H1 (cell line): ENCODE results near the gene CATSPERD. TPM values are rescaled to one million over a fixed set of nuclear protein-coding genes. Genes with fewer than 3 reads are reported as not detected.

Source experiments
- CTCF ChIA-PET: fragments of 300-600 bp; sonication (Branson Sonifier 250); formaldehyde crosslinking; loops from one replicate; lab custom pipeline; 2021; ENCODE audit not compliant: partially characterized antibody; lab: Charles Lee
- POLR2A ChIA-PET: fragments of 300-600 bp; sonication (Branson Sonifier 250); formaldehyde crosslinking; loops from one replicate; lab custom pipeline; 2021; ENCODE audit warnings: inconsistent platforms; ENCODE audit not compliant: partially characterized antibody; lab: Charles Lee
- DNase-seq, 2 experiments: peaks; one replicate each; pipeline versions ENCODE4 v3.0.0 to v3.0.0-alpha.2; 2010 to 2022; ENCODE audit warnings: low spot score in 2 of 2, low read depth in 1 of 2, mixed read lengths in 1 of 2
- FAIRE-seq: peaks from 2 replicates; lab custom pipeline; 2011; peaks lifted over from hg19 to GRCh38; lab: Jason Lieb, UNC
- H2AFZ ChIP-seq: 2 replicates; pipeline ENCODE4 v1.8.1; 2012; ENCODE audit warnings: low read length, inconsistent platforms
- H2AK5ac ChIP-seq: 2 replicates; pipeline ENCODE4 v1.6.1; 2013; ENCODE audit warnings: low read depth, low read length
- H2BK120ac ChIP-seq: replicated peaks from 2 replicates; pipeline ENCODE3; 2013; ENCODE audit warnings: low read depth, low read length, inconsistent platforms
- H2BK12ac ChIP-seq: 2 replicates; pipeline ENCODE4 v1.6.1; 2013; ENCODE audit warnings: low read depth, low read length
- H2BK15ac ChIP-seq: 2 replicates; pipeline ENCODE4 v1.6.1; 2013; ENCODE audit warnings: low read length
- H2BK20ac ChIP-seq: 2 replicates; pipeline ENCODE4 v1.6.1; 2013; ENCODE audit warnings: low read length
- H2BK5ac ChIP-seq: 2 replicates; pipeline ENCODE4 v1.6.1; 2013; ENCODE audit warnings: low read depth, low read length
- H3K14ac ChIP-seq: 2 replicates; pipeline ENCODE4 v1.6.1; 2013; ENCODE audit warnings: inconsistent platforms; ENCODE audit not compliant: insufficient read length
- H3K18ac ChIP-seq: 2 replicates; pipeline ENCODE4 v1.6.1; 2013; ENCODE audit warnings: low read length; ENCODE audit errors: extremely low read depth
- H3K23ac ChIP-seq: 2 replicates; pipeline ENCODE4 v1.6.1; 2013; ENCODE audit warnings: inconsistent platforms; ENCODE audit not compliant: insufficient read length
- H3K23me2 ChIP-seq: 2 replicates; pipeline ENCODE4 v1.6.1; 2013; ENCODE audit warnings: low read depth, low read length
- H3K27ac ChIP-seq: 2 replicates; pipeline ENCODE4 v1.6.1; 2011; ENCODE audit warnings: low read depth, low read length, inconsistent platforms
- H3K27me3 ChIP-seq, 4 experiments: replicated peaks in 1 of 4; 1 replicate in 1 of 4; 2 replicates in 3 of 4; pipeline versions ENCODE4 v1.6.1 to v1.8.1; 2011 to 2013; ENCODE audit warnings: low read length in 3 of 4, mild to moderate bottlenecking in 3 of 4, inconsistent platforms in 2 of 4, mixed read lengths in 2 of 4, moderate library complexity in 1 of 4; ENCODE audit not compliant: control insufficient read depth in 3 of 4, insufficient read depth in 3 of 4; ENCODE audit errors: extremely low read depth in 1 of 4
- H3K36me3 ChIP-seq, 4 experiments: 2 replicates each; pipeline versions ENCODE4 v1.6.1 to v1.8.1; 2011 to 2013; ENCODE audit warnings: mild to moderate bottlenecking in 4 of 4, low read length in 3 of 4, moderate library complexity in 2 of 4, control low read depth in 1 of 4, inconsistent platforms in 1 of 4; ENCODE audit not compliant: insufficient read depth in 4 of 4, control insufficient read depth in 2 of 4
- H3K4ac ChIP-seq: replicated peaks from 2 replicates; pipeline ENCODE3; 2013; ENCODE audit warnings: low read length, low read depth, mixed read lengths, inconsistent platforms; ENCODE audit not compliant: insufficient read length
- H3K4me1 ChIP-seq, 4 experiments: replicated peaks in 1 of 4; 1 replicate in 1 of 4; 2 replicates in 3 of 4; pipeline versions ENCODE4 v1.6.1 to v1.8.1; 2011 to 2013; ENCODE audit warnings: low read length in 3 of 4, inconsistent platforms in 2 of 4, mixed read lengths in 1 of 4; ENCODE audit not compliant: insufficient read depth in 4 of 4, control insufficient read depth in 3 of 4
- H3K4me2 ChIP-seq, 2 experiments: 2 replicates each; pipeline versions ENCODE4 v1.6.1 to v1.8.1; 2011 to 2013; ENCODE audit warnings: low read depth in 2 of 2, low read length in 2 of 2, control low read depth in 1 of 2, inconsistent platforms in 1 of 2, mild to moderate bottlenecking in 1 of 2; ENCODE audit not compliant: insufficient read depth in 1 of 2
- H3K4me3 ChIP-seq, 4 experiments: fragments of 200-600, 300-600 bp in 1 of 4; sonication (generic), shearing (Covaris generic), sonication (Bioruptor Twin) in 1 of 4; 2 replicates each; pipeline versions ENCODE4 v1.5.1 to v1.8.1; 2011 to 2016; ENCODE audit warnings: low read length in 4 of 4, low read depth in 3 of 4, control low read depth in 2 of 4, inconsistent platforms in 2 of 4, mild to moderate bottlenecking in 2 of 4, mixed read lengths in 1 of 4, moderate library complexity in 1 of 4; ENCODE audit not compliant: insufficient read depth in 2 of 4; ENCODE audit errors: extremely low read depth in 1 of 4
- H3K56ac ChIP-seq: replicated peaks from 2 replicates; pipeline ENCODE3; 2013; ENCODE audit warnings: low read depth, mild to moderate bottlenecking, mixed read lengths, low read length, inconsistent platforms; ENCODE audit not compliant: insufficient read length
- H3K79me1 ChIP-seq: 2 replicates; pipeline ENCODE4 v1.6.1; 2013; ENCODE audit warnings: low read depth, low read length, control low read depth
- H3K79me2 ChIP-seq, 2 experiments: 2 replicates each; pipeline versions ENCODE4 v1.6.1 to v1.8.1; 2012 to 2013; ENCODE audit warnings: low read length in 2 of 2, mild to moderate bottlenecking in 2 of 2, inconsistent platforms in 1 of 2; ENCODE audit not compliant: insufficient read depth in 2 of 2, control insufficient read depth in 1 of 2
- H3K9ac ChIP-seq, 4 experiments: replicated peaks in 1 of 4; 1 replicate in 1 of 4; 2 replicates in 3 of 4; pipeline versions ENCODE4 v1.6.1 to v1.8.1; 2011 to 2013; ENCODE audit warnings: low read depth in 3 of 4, low read length in 3 of 4, control low read depth in 2 of 4, mild to moderate bottlenecking in 2 of 4, moderate library complexity in 2 of 4, inconsistent platforms in 1 of 4; ENCODE audit errors: extremely low read depth in 1 of 4
- H3K9me3 ChIP-seq, 2 experiments: 2 replicates each; pipeline versions ENCODE4 v1.6.1 to v1.8.1; 2012 to 2013; ENCODE audit warnings: mild to moderate bottlenecking in 2 of 2, moderate library complexity in 2 of 2, control low read depth in 1 of 2, inconsistent platforms in 1 of 2, low read depth in 1 of 2, low read length in 1 of 2, mixed read lengths in 1 of 2; ENCODE audit not compliant: insufficient read depth in 2 of 2
- H4K20me1 ChIP-seq, 2 experiments: replicated peaks in 1 of 2; 2 replicates each; pipeline versions ENCODE3 to v1.8.1; 2011 to 2013; ENCODE audit warnings: inconsistent platforms in 2 of 2, low read length in 2 of 2, mild to moderate bottlenecking in 1 of 2; ENCODE audit not compliant: insufficient read depth in 2 of 2, control insufficient read depth in 1 of 2
- H4K5ac ChIP-seq: 2 replicates; pipeline ENCODE4 v1.6.1; 2013; ENCODE audit warnings: low read length, low read depth, mixed read lengths, inconsistent platforms; ENCODE audit not compliant: insufficient read length
- H4K8ac ChIP-seq: 2 replicates; pipeline ENCODE4 v1.8.0; 2013; ENCODE audit warnings: mild to moderate bottlenecking, moderate library complexity, low read length, inconsistent platforms; ENCODE audit not compliant: insufficient read depth; ENCODE audit errors: extremely low read depth
- H4K91ac ChIP-seq: replicated peaks from 2 replicates; pipeline ENCODE3; 2013; ENCODE audit warnings: low read length, mixed read lengths, inconsistent platforms; ENCODE audit not compliant: insufficient read length
- BRCA1 ChIP-seq: IDR thresholded peaks from 2 replicates; pipeline ENCODE4 v1.6.1; 2012; ENCODE audit warnings: low read depth, low read length, improper control_type of control experiment
- CEBPB ChIP-seq: IDR thresholded peaks from 2 replicates; pipeline ENCODE4 v1.6.1; 2012; ENCODE audit warnings: low read depth, low read length
- SP1 ChIP-seq: IDR thresholded peaks from 2 replicates; pipeline ENCODE4 v1.6.1; 2011; ENCODE audit warnings: low read depth, low read length
- TAF1 ChIP-seq: IDR thresholded peaks from 2 replicates; pipeline ENCODE4 v1.6.1; 2011; ENCODE audit warnings: mild to moderate bottlenecking, low read depth, low read length
- TCF12 ChIP-seq: IDR thresholded peaks from 2 replicates; pipeline ENCODE4 v1.6.1; 2011; ENCODE audit warnings: low read depth, mild to moderate bottlenecking, low read length
- WGBS, 2 experiments: shearing (Covaris generic) in 1 of 2; methylation state at CpG; one replicate each; pipeline versions ENCODE4 v1.1.6 to v1.1.7; 2013 to 2015; ENCODE audit warnings: low lambda C conversion rate in 2 of 2, mixed read lengths in 2 of 2, inconsistent platforms in 1 of 2, low coverage in 1 of 2, missing lambda C conversion rate in 1 of 2; ENCODE audit not compliant: insufficient replicate concordance in 2 of 2, insufficient coverage in 1 of 2, insufficient read length in 1 of 2; ENCODE audit errors: extremely low coverage in 1 of 2, missing lambda C conversion rate in 1 of 2; 5-methylcytosine and 5-hydroxymethylcytosine counted together
- polyA plus RNA-seq, 7 experiments: library from polyadenylated mRNA; depleted of rRNA in 3 of 7; stranded (reverse) in 5 of 7; unstranded in 2 of 7; fragments of >200 nt in 5 of 7; fragments of 200-250 nt in 2 of 7; gene quantifications; 1 replicate in 5 of 7; 2 replicates in 1 of 7; 4 replicates in 1 of 7; pipeline versions ENCODE4 v1.2.1 to v1.2.3, GENCODE V29; 2011 to 2013; ENCODE audit warnings: missing spikeins in 2 of 7, mixed read lengths in 2 of 7
- total RNA-seq: library from RNA; stranded (reverse); fragmentation: NEBNext Ultra II Directional; extraction: Animal tissue kit (Norgen Biotek cat#: 25700); gene quantifications from 2 replicates; pipeline ENCODE4 v1.2.1, GENCODE V29; 2021

Gene CATSPERD
- total and polyA plus RNA-seq, 2 of the 8 experiments (the other 6 are each of a cell fraction or from before 2014, with no cell fraction given) = 0.12 TPM; not detected in 1

GRCh38 chr19:5700455-5701092, 19.9 kb upstream of the CATSPERD start:
- Histone ChIP-seq H4K5ac (no peak overlapping the region), H2BK12ac (no peak overlapping the region), H2BK5ac (no peak overlapping the region), H2BK15ac (no peak overlapping the region), H3K4me2 (no peak overlapping the region), H4K8ac (no peak overlapping the region), H3K4me1 (no peaks in the 10 kb centered on the region), H3K23ac (no peak overlapping the region), H3K4me3 (no peak overlapping the region), H2AFZ (no peak overlapping the region), H3K23me2 (no peaks in the 10 kb centered on the region; the same call in 1 of the 2 replicates), H3K27me3 (no peaks in the 10 kb centered on the region), H2AK5ac (no peak overlapping the region), H2BK20ac (no peak overlapping the region), H2BK120ac (no peak overlapping the region), H4K91ac (no peak overlapping the region), H3K9ac (no peak overlapping the region), H3K4ac (no peak overlapping the region), H3K56ac (no peak overlapping the region), H3K79me1 (no peaks in the 10 kb centered on the region; the same call in 1 of the 2 replicates), H3K27ac (no peak overlapping the region), H3K36me3 (peaks cover 37 to 77% (median 63%) of the 10 kb centered on the region in 4 experiments)
- no peak for FAIRE-seq
- ChIA-PET CTCF (interaction anchor here (0.6 to 1.8 kb wide), 2 partner anchors 13 to 15 kb away, joined by 3 to 4 read pairs; no protein-coding TSS in a partner anchor), POLR2A (interaction anchor here (4.5 to 15.6 kb wide), 2 partner anchors 10 to 12 kb away, joined by 60 to 620 read pairs; partner anchors contain the start of genes CATSPERD, LONP1 and RPL36)
- no peak for TF ChIP-seq SP1
- TF ChIP-seq TAF1 = no peak
- no peak for TF ChIP-seq BRCA1
- no peak for TF ChIP-seq CEBPB
- TF ChIP-seq TCF12 = no peak
- TF ChIP-seq, all 59 proteins: peak for 0
- H3K79me2 ChIP-seq = no peaks in the 10 kb centered on the region
- WGBS, 2 experiments = 94% methylated on average over 16 of the region's 22 CpGs; no CpG with 5 or more reads in 1 of the 2 experiments
- H3K9me3 ChIP-seq = peaks cover 0 to 9% of the 10 kb centered on the region in 2 experiments; a peak in 1 of 4 replicates
- no peak overlapping the region for H3K18ac ChIP-seq
- H3K14ac ChIP-seq = no peak overlapping the region
- no peak for DNase-seq
- H4K20me1 ChIP-seq = peaks cover 11 to 13% of the 10 kb centered on the region in 2 experiments
